Measurements from ENCODE around the gene DNASE2.

The DNASE2 gene

GRCh38 chr19:12838182-12838885 is 42.9 kb downstream of the DNASE2 start, which contains the start of gene MAST1:
Gene MAST1 (plus strand): TSS chr19:12838515. CDS start chr19:12838573, 58 bp downstream.
- no peak for FAIRE-seq

GRCh38 chr19:12837225-12837624 is 44.0 kb downstream of the DNASE2 start:
- FAIRE-seq (no peak), DNase-seq (ENCODE audit: extremely low spot score, insufficient read length, low read depth) (no peak)

More at GRCh38 chr19:12838182-12838885, 42.9 kb downstream of the DNASE2 start, which contains the start of gene MAST1:
- no peak for DNase-seq (ENCODE audit: extremely low spot score, insufficient read length, low read depth)

DNA sequence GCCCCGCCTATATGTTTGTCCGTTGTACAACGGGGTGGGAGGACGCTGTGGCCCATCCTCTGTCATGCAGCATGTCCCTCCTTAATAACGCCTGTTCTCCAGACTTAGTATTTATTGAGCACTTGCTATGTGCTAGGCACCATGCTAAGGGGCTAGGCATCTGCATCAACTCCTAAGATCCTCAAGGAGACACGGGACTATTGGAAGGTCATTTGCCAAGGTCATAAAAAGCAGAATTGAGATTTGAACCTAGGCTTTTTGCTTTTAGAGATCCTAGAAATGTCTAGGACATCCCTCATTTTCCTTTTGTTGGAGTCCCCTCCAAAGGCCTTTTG is 44.8 kb downstream of the DNASE2 start:
- DNase-seq (ENCODE audit: extremely low spot score, insufficient read length, low read depth): no peak
- no peak for FAIRE-seq

GRCh38 chr19:12834976-12835757 is 46.1 kb downstream of the DNASE2 start:
- FAIRE-seq (no peak), DNase-seq (ENCODE audit: extremely low spot score, insufficient read length, low read depth) (no peak)

GRCh38 chr19:12834566-12834943 is 46.7 kb downstream of the DNASE2 start, which contains the start of gene RTBDN:
Gene RTBDN (minus strand): TSS chr19:12834579. CDS start chr19:12829979, 4,600 bp downstream.
- no peak for FAIRE-seq
- no peak for DNase-seq (ENCODE audit: extremely low spot score, insufficient read length, low read depth)

GRCh38 chr19:12833738-12834565 is 47.3 kb downstream of the DNASE2 start:
- FAIRE-seq (no peak), DNase-seq (ENCODE audit: extremely low spot score, insufficient read length, low read depth) (no peak)

DNA sequence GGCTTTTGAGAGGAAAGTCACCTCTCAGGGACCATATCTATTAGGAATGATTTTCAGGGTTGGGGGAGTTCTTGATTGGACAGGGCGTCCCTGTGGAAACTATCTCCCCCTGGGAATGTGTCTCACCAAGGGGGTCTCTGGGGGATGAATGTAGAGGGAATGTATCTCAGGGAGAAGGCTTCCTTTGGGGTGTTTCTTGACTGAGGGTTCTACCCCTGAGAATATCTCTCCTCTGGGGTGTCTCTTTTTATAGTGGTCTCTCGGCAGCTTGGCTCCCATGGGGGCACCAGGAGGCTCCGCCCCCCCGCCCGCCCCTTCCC is 47.9 kb downstream of the DNASE2 start:
- no peak for DNase-seq (ENCODE audit: extremely low spot score, insufficient read length, low read depth)
- FAIRE-seq: no peak

GRCh38 chr19:12828494-12828893 is 52.8 kb downstream of the DNASE2 start:
- DNase-seq (ENCODE audit: extremely low spot score, insufficient read length, low read depth): no peak
- FAIRE-seq: no peak

DNA sequence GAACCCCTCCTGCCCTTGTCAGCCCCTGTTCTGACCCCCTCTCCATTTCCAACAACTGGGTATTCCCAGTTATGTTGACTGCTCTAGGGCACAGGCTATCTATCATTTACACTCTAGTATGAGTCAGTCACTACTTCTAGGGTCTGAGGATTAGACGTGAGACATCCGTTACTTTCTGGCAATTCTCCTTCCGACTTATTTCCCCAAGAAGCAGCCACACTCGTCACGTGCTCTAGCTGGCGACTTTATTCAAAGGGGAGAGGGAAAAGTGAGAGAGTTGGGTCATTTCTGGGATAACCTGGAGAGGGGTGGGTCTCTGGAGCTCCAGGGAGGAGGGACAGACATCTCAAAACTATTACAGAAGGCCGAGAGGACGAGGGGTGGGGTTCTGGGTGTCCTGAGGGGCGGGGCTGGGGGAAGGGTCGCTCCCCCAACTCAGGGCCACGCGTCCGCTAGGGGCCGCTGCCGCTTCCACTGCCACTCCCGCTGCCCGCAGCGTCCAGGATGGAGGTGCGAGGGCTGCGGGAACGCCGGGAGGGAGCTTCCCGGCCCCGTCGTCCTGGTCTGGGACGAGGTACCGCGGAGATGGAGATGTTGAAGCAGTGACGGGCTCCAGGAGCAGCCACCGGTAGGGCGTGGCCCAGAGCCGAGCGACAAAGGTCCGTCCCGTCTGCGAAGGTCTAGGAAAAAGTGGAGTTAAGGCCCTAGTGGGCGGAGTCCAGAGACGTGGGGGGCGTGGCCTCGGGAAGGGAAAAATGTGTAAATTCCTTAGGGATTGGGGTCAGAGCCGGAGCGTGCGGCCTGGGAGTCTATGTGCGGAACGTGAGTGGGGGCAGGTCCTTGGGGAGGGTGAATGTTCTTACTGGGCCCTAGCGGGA is 55.8 kb downstream of the DNASE2 start:
- DNase-seq (ENCODE audit: extremely low spot score, insufficient read length, low read depth): no peak

More for the DNA sequence above, 55.8 kb downstream of the DNASE2 start:
- FAIRE-seq: no peak
